SK-N-SH treated with all-trans-retinoic acid at 6 μM for 48 hours (cell line): ENCODE data around the gene SLC17A3.

Experiments
- ATAC-seq: fragments of 200-7000 bp; cut with Tn5 transposase; 3 replicates; pipeline ENCODE4 v1.9.1; 2020; ENCODE audit warnings: mild to moderate bottlenecking, moderate library complexity
- ARNTL ChIP-seq: fragments of 450-650 bp; formaldehyde crosslinking; IDR thresholded peaks from 2 replicates; pipeline ENCODE4 v1.5.0; 2020; ENCODE audit warnings: low read depth, mild to moderate bottlenecking, moderate library complexity, borderline replicate concordance
- BACH2 ChIP-seq: fragments of 250-450 bp; sonication (Bioruptor Pico); IDR thresholded peaks from 2 replicates; pipeline ENCODE4 v1.9.0; 2021; ENCODE audit warnings: mild to moderate bottlenecking, borderline replicate concordance
- CREB5 ChIP-seq: fragments of 250-450 bp; sonication (Bioruptor Pico); IDR thresholded peaks from 2 replicates; pipeline ENCODE4 v1.5.1; 2020; ENCODE audit warnings: low read depth, mild to moderate bottlenecking, moderate library complexity
- CSDC2 ChIP-seq: fragments of 250-450 bp; sonication (Bioruptor Pico); IDR thresholded peaks from 2 replicates; pipeline ENCODE4 v1.5.0; 2020; ENCODE audit warnings: mild to moderate bottlenecking, moderate library complexity
- CSRNP3 ChIP-seq: fragments of 250-450 bp; sonication (Bioruptor Pico); IDR thresholded peaks from 2 replicates; pipeline ENCODE4 v1.5.1; 2021; ENCODE audit warnings: mild to moderate bottlenecking, moderate library complexity
- ESRRG ChIP-seq: fragments of 250-450 bp; sonication (Bioruptor Pico); IDR thresholded peaks from 2 replicates; pipeline ENCODE4 v1.6.1; 2021; ENCODE audit warnings: mild to moderate bottlenecking
- GLIS3 ChIP-seq: fragments of 250-450 bp; sonication (Bioruptor Pico); IDR thresholded peaks from 2 replicates; pipeline ENCODE4 v1.5.0; 2020; ENCODE audit warnings: mild to moderate bottlenecking, moderate library complexity
- ISL1 ChIP-seq: fragments of 250-450 bp; sonication (Bioruptor Pico); IDR thresholded peaks from 2 replicates; pipeline ENCODE4 v2.1.2; 2022; ENCODE audit warnings: mild to moderate bottlenecking, moderate library complexity
- OSR1 ChIP-seq: fragments of 250-450 bp; sonication (Bioruptor Pico); IDR thresholded peaks from 2 replicates; pipeline ENCODE4 v1.8.0; 2022; ENCODE audit warnings: moderate library complexity, mild to moderate bottlenecking, inconsistent platforms
- POU6F1 ChIP-seq: fragments of 250-450 bp; sonication (Bioruptor Pico); IDR thresholded peaks from 2 replicates; pipeline ENCODE4 v1.8.0; 2021; ENCODE audit warnings: low read depth, mild to moderate bottlenecking, moderate library complexity, borderline replicate concordance
- PPARA ChIP-seq: fragments of 250-450 bp; sonication (Bioruptor Pico); IDR thresholded peaks from 2 replicates; pipeline ENCODE4 v1.5.0; 2020; ENCODE audit warnings: mild to moderate bottlenecking, borderline replicate concordance
- RARB ChIP-seq: fragments of 250-450 bp; sonication (Bioruptor Pico); IDR thresholded peaks from 2 replicates; pipeline ENCODE4 v1.8.0; 2021; ENCODE audit warnings: mild to moderate bottlenecking, moderate library complexity
- SNAI2 ChIP-seq: fragments of 250-450 bp; sonication (Bioruptor Pico); IDR thresholded peaks from 2 replicates; pipeline ENCODE4 v1.5.0; 2020; ENCODE audit warnings: mild to moderate bottlenecking, moderate library complexity
- TCF4 ChIP-seq: fragments of 250-450 bp; sonication (Bioruptor Pico); IDR thresholded peaks from 2 replicates; pipeline ENCODE4 v1.8.0; 2021; ENCODE audit warnings: mild to moderate bottlenecking, moderate library complexity, borderline replicate concordance
- TOX ChIP-seq: fragments of 250-450 bp; sonication (Bioruptor Pico); IDR thresholded peaks from 2 replicates; pipeline ENCODE4 v1.8.0; 2021; ENCODE audit warnings: mild to moderate bottlenecking, moderate library complexity, borderline replicate concordance
- TSHZ2 ChIP-seq: fragments of 250-450 bp; sonication (Bioruptor Pico); IDR thresholded peaks from 2 replicates; pipeline ENCODE4 v1.5.0; 2020; ENCODE audit warnings: mild to moderate bottlenecking, moderate library complexity
- ZFP3 ChIP-seq: fragments of 250-450 bp; sonication (Bioruptor Pico); IDR thresholded peaks from 2 replicates; pipeline ENCODE4 v1.5.0; 2020; ENCODE audit warnings: mild to moderate bottlenecking, moderate library complexity
- ZNF565 ChIP-seq: fragments of 450-650 bp; formaldehyde crosslinking; conservative IDR thresholded peaks from 2 replicates; pipeline ENCODE4 v1.5.0; 2020; ENCODE audit warnings: low read depth, mild to moderate bottlenecking, moderate library complexity
- ZNF70 ChIP-seq: fragments of 450-650 bp; formaldehyde crosslinking; IDR thresholded peaks from 2 replicates; pipeline ENCODE4 v1.5.0; 2020; ENCODE audit warnings: mild to moderate bottlenecking, moderate library complexity
- ZNF8 ChIP-seq: fragments of 450-650 bp; formaldehyde crosslinking; IDR thresholded peaks from 2 replicates; pipeline ENCODE4 v1.5.0; 2020; ENCODE audit warnings: mild to moderate bottlenecking, moderate library complexity

Gene SLC17A3

GRCh38 chr6:25815194-25815593, 58.8 kb downstream of the SLC17A3 start:
- TF ChIP-seq ISL1 (CRISPR knock-in tag) (no peak), PPARA (CRISPR knock-in tag) (no peak), ESRRG (CRISPR knock-in tag) (no peak), BACH2 (CRISPR knock-in tag) (no peak), POU6F1 (CRISPR knock-in tag) (no peak), RARB (CRISPR knock-in tag) (no peak), CSDC2 (no peak), ARNTL (CRISPR knock-in tag) (no peak), TSHZ2 (CRISPR knock-in tag) (no peak), ZFP3 (CRISPR knock-in tag) (no peak), SNAI2 (CRISPR knock-in tag) (no peak), OSR1 (CRISPR knock-in tag) (no peak), CSRNP3 (CRISPR knock-in tag) (no peak), ZNF565 (no peak)
- ATAC-seq, result no peak

- no peak for ATAC-seq
- TF ChIP-seq TCF4 (CRISPR knock-in tag) (no peak), PPARA (CRISPR knock-in tag) (no peak), CSDC2 (no peak), CREB5 (CRISPR knock-in tag) (no peak), ESRRG (CRISPR knock-in tag) (no peak), ZNF8 (no peak), TOX (CRISPR knock-in tag) (no peak), SNAI2 (CRISPR knock-in tag) (no peak), POU6F1 (CRISPR knock-in tag) (no peak), ARNTL (CRISPR knock-in tag) (no peak), BACH2 (CRISPR knock-in tag) (no peak), TSHZ2 (CRISPR knock-in tag) (no peak), CSRNP3 (CRISPR knock-in tag) (no peak), ZFP3 (CRISPR knock-in tag) (no peak), ISL1 (CRISPR knock-in tag) (no peak), ZNF70 (no peak), ZNF565 (no peak), GLIS3 (CRISPR knock-in tag) (no peak), RARB (CRISPR knock-in tag) (no peak)
These were observed 69.2 kb downstream of the SLC17A3 start for GRCh38 chr6:25804804-25805203.
